Tongue (tissue), 2 donors: ENCODE measurements around the gene PAPOLB. TPM values are rescaled to one million over a fixed set of nuclear protein-coding genes. Genes with fewer than 3 reads are reported as not detected.

Experiments
- DNase-seq: peaks from one replicate; pipeline ENCODE4 v3.0.0-alpha.2; 2015
- total RNA-seq: library from RNA; depleted of rRNA; stranded (reverse); fragments of >200 nt; gene quantifications from one replicate; pipeline ENCODE4 v1.2.3, GENCODE V29; 2014

PAPOLB gene
- total RNA-seq, 1 donor from 2014 or later = 0.10 TPM

GRCh38 chr7:4878336-4879335 lies 16.8 kb upstream of the PAPOLB start:
- no peak for DNase-seq

DNA sequence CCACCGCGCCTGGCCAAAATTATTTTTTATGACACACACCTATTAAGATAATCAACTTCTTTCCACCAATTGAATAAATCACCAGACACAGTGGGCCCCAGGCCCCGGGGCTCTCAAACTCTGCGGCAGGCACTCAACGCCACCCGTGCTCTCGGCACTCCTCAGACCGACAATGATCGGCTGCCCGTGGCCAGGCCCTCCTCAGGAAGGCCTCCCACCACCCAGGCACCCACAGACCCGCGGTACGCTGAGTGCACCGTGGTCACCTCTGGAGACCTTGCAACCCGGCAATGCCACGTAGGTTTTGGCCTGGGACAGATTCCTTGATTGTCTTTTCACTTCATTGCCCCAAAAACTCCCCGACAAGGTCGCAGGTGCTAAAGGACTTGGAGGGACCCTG lies 14.8 kb upstream of the PAPOLB start:
- no peak for DNase-seq

- no peak for DNase-seq
Observed at GRCh38 chr7:4875391-4875790, 13.6 kb upstream of the PAPOLB start.

GRCh38 chr7:4873071-4873944 lies 11.5 kb upstream of the PAPOLB start:
- no peak for DNase-seq

DNA sequence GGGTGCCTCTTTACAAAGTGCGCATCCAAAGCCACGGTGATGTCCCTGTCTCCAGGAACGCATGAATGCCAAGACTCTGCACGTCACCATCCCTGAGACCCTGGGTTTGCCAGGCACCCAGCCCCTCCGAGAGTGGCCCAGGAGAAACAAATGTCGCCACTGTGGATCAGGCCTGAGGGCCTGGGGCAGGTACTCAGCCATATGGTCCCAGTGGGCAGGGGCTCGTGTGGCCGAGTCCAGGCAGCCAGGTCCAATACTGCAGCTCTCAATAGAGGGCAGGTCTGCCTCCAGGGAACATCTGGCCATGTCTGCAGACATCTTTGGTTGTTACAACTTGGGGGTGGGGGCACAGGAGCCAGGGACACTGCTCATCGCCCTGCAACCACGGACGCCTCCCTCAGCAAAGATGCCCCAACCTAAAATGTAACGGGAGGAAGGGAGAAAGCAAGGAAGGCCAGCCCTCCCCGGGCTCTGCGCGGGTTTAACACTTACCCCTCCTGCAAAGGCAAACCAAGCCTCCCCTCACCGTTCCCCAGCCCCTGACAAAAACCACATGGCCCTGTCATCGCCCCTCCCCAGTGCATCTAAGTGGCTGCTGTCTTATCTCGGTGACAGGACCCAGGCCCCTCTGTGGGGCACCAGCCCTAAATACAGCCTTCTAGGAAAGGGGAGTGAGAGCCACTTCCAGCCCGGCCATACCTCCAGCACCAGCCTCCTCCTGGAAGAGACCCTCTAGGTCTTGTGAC lies 10.3 kb upstream of the PAPOLB start:
- no peak for DNase-seq

DNA sequence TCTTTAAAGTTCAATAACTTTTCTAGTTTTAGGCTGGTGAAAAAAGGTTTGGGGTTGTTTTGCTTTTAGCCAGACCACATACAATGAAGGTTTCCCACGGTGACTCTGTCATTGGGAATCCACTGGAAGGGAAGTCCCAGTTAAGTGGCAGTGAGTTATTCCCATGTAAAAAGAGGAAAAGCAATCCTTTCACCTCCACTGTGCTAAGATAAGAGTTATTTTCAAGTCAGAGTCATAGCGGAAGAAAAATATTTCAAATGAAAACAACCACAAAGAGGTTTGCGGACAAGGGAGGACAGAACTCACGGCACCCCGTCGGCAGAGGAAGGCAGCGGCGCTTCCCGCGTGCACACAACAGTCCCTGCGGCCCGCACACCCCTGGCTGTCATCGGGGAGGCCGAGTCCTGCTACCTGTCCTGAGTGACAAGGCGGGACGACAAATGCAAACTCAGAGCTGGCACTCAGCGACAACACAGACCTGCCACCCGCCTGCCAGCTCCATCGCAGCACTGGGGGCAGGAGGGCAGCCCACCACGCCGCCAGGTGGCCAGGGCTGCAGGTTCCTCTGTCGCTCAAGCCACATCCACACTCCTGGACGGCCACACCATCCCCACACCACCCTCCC lies 9.3 kb upstream of the PAPOLB start:
- DNase-seq = no peak

GRCh38 chr7:4868493-4868892 lies 6.7 kb upstream of the PAPOLB start:
- no peak for DNase-seq

GRCh38 chr7:4866528-4867496 lies 5.0 kb upstream of the PAPOLB start:
- no peak for DNase-seq

- DNase-seq = no peak
Observed at GRCh38 chr7:4862156-4862555, 326 bp upstream of the PAPOLB start.

DNA sequence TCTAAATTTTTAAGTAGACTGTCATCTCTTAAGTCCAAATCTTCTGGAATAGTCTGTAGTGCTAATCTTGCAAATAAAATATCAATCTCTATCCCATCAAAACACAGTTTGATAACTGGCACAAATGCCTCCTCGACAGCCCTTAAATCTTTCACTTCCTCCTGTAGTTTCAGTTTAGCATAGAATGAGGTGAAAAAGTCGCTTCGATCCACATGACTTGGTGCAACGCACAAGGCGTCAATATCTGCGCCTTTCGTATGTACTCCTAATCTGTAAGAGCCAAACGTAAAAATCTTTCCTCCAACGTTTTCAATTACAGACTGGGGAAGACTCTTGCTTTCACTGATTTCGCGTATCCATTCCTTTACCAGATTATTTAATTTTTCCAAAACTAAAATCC lies 603 bp downstream of the PAPOLB start:
- DNase-seq = no peak

GRCh38 chr7:4857189-4857588 lies 4.6 kb downstream of the PAPOLB start:
- DNase-seq = no peak

GRCh38 chr7:4856336-4857057 lies 5.3 kb downstream of the PAPOLB start:
- no peak for DNase-seq

DNA sequence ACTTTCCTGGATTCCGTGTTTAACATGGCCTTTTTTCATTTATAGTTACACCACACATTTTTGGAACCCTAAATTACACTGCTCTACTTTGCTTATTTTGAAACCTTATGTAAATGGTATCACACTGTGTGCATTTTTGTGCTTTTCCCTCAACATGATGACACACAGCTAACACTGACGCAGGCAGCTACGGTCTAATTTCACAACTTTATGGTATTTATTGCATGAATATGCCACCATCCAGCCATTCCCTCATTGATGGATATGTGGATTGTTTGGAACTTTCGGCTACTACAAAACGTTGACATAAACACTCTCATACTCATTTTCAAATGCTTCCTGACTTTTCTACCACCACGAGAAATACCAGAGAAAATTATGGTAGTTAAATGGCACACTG lies 6.9 kb downstream of the PAPOLB start:
- DNase-seq = no peak

GRCh38 chr7:4851459-4852422 lies 10.1 kb downstream of the PAPOLB start:
- no peak for DNase-seq

- DNase-seq = no peak
Observed at GRCh38 chr7:4850262-4850795, 11.5 kb downstream of the PAPOLB start.

DNA sequence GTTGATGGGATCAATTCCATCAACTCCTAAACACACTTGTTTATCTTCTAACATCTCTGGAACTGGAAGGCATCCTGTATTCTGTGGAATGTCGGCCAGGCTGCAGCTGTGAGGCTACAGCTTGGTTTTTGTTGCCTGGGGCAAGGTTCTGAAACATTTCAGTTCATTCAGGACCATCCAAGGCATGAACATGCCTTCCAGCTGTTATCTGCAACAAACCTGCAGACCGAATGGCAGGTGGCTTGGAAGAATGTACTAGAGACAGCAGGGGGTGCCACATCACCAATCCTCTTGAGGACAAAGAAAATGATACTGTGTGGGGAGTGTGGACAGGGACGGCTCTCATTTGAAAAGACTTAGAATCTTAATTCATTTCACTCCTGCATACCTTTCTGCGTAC lies 12.4 kb downstream of the PAPOLB start:
- peak; percentile 30 for DNase-seq

- no peak for DNase-seq
Observed at GRCh38 chr7:4845740-4846142, 16.1 kb downstream of the PAPOLB start.

DNA sequence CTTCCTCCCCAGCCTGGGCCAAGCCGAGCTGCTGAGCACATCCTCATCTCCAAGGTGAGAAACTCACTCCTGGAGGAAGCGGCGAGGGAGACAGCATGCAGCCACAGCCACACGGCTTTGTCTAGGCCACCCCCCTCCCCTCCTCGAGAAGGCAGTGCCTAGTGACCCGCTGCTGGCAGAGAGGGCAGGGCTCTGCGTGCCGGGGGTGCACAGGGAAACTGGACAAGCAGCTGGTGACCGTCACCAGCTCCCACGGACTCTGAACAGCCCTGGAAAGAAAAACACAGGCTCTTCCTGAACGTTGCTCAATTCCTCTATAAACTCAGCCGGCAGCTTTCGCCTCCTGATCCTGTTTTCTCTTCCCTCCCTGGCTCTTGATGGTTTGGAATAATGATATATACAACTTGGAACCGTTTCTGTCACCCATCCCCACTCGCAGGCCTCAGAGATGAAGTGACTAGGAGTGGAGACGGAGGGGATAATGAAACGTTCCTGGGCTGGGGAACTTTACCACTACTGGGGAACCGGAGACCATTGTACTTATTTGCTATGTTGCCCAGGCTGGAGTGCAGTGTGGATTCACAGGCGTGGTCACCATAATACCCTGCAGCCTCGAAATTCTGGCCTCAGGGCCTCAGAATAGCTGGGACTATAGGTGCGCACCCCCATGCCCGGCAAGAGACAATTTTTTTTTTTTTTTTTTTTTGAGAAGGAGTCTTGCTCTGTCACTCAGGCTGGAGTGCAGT lies 19.3 kb downstream of the PAPOLB start:
- DNase-seq = no peak
